HG03354 (cell line): ENCODE data around the gene NLGN4X.
"Not testable (repeated sequence)": the region's sequence is repeated elsewhere in the genome, so short reads cannot be mapped to it uniquely, and the experiment has no call there.

Experiments
- ATAC-seq: cut with Tn5 transposase; IDR thresholded peaks from one replicate; pipeline ENCODE4 v1.9.1; 2021; ENCODE audit warnings: mild to moderate bottlenecking; ENCODE audit not compliant: unreplicated experiment, poor library complexity, severe bottlenecking

The NLGN4X gene

GRCh38 chrX:5903586-5904190, 325.0 kb downstream of the NLGN4X start:
- ATAC-seq = not testable (repeated sequence)

DNA sequence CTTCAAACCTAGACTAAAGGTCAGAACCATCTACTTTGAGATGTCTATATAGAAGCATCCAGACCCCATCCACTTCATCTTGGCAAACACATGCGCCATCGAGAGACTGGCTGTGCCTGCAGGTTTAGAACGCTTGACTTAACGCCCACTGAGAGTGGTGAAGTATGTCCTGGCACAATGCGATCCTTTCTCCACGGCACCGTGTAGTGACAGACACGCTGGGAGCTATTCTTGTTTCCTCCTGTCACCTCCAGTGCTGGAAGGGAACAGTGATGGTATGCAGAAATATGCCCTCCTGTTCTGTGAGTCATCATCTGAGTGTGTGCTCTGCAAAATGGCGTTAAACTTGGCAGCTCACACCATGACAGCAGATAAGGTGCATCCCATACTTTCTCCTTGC, 330.2 kb downstream of the NLGN4X start:
- ATAC-seq = no peak

DNA sequence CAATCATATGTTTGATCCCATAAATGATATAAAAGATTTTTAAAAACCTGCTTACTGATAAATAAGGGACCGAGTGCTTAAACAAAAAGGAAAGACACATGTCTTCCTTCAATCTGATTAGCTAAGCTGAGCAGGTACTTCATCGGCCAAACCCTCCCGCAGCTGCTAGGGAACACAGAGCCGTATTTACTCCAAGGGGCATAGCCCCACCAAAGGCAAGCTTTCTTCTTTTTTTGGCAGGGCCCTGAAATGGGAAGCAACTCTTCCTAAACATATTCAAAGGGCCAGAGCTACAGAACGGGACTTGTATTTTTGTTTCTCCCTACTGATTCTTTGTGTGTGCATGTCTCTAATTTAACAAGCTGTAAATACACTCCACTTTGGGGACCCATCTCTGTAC, 337.3 kb downstream of the NLGN4X start:
- ATAC-seq = no peak

DNA sequence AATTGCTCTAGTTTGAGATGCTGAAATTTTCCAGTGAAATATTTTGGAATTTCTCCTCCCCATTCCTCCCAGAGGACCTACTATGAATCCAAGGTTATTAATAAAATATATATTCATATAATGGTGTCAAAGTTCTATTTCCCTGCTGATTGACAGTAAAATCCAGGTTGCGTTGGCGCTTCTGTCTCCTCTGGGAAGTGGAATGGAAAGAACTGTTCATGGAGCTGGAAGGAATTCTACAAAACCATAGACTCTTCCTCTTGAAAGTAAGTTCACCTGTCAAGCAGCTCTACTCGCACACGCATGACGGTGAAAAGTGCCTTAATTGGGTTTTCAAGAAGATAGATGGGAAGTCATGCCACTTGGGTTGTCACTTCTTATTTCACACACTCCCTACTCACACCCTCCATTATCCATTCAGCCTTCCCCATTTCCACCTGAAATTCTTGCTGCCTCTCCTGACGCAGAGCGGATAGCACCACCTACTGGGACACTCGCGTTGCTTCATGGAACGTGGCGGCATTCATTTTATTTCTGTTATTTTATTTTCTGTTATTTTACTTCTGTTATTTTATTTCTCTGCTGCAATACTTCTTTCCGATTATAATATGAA, 351.6 kb downstream of the NLGN4X start:
- no peak for ATAC-seq

DNA sequence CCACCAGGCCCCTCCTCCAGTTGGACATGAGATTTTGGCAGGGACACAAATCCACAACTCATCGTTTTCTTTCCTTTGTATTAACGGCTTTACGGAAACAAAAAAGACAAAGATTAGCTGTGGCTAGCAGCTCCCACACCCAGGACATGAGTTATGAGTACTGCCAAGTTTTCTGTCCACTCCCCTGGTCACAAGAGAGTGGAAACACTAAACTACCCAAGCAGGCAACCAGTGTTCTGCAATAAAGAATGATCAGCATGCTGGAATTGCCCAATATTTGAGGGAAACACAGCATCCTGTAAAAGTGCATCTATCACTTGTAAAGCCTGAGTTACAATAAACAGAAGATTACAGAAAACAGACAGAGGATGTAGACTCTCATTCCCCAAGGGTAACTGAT, 358.4 kb downstream of the NLGN4X start:
- no peak for ATAC-seq

- ATAC-seq = no peak
Measured at GRCh38 chrX:5869786-5870185, 358.9 kb downstream of the NLGN4X start.

DNA sequence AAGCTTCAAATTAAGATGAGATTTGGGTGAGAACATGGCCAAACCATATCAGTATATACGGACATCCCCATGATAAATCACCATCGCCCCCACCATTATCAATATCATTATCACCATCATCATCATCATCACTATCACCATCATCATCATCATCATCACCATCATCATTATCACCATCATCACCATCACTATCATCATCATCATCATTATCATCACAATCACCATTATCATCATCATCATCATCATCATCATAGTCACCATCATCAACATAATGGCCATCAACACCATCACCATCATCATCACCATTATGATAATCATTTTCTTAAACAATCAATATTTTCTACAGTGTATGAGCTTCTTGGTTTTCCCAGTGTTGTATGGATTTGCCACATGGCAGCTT, 360.9 kb downstream of the NLGN4X start:
- no peak for ATAC-seq

- no peak for ATAC-seq
Measured at GRCh38 chrX:5857232-5857631, 371.4 kb downstream of the NLGN4X start.

- ATAC-seq = no peak
Measured at GRCh38 chrX:5852941-5853340, 375.7 kb downstream of the NLGN4X start.

- ATAC-seq = no peak
Measured at GRCh38 chrX:5842601-5843000, 386.1 kb downstream of the NLGN4X start.
